HEK293 (cell line): ENCODE results near the gene DLX6.

ENCODE experiments used
- CTCF ChIA-PET: fragments of 350-600 bp; formaldehyde crosslinking; extraction: SDS; loops from one replicate; lab custom pipeline; 2021; ENCODE audit warnings: antibody characterized with exemption; lab: Yijun Ruan, JAX
- POLR2A ChIA-PET: fragments of 300-600 bp; formaldehyde crosslinking; extraction: SDS; loops from one replicate; lab custom pipeline; 2020; ENCODE audit warnings: antibody characterized with exemption, inconsistent platforms; lab: Yijun Ruan, JAX
- H3K27ac ChIP-seq: fragments of 200-500 bp; sonication (Bioruptor generic); 2 replicates; pipeline ENCODE4 v1.5.1; 2014; ENCODE audit warnings: low read depth, low read length, control low read depth, inconsistent platforms; ENCODE audit errors: extremely low read depth
- H3K36me3 ChIP-seq, 2 experiments: fragments of 200-500 bp in 1 of 2; sonication (Bioruptor generic) in 1 of 2; 1 replicate in 1 of 2; 2 replicates in 1 of 2; pipeline ENCODE4 v1.5.1; 2014 to 2017; ENCODE audit warnings: inconsistent platforms in 2 of 2, low read length in 2 of 2; ENCODE audit not compliant: control insufficient read depth in 2 of 2, insufficient read depth in 1 of 2
- H3K4me1 ChIP-seq: fragments of 200-500 bp; sonication (Bioruptor generic); 2 replicates; pipeline ENCODE4 v1.5.1; 2014; ENCODE audit warnings: mild to moderate bottlenecking, low read length, inconsistent platforms; ENCODE audit not compliant: control insufficient read depth, insufficient read depth
- H3K4me3 ChIP-seq: 2 replicates; pipeline ENCODE4 v1.5.1; 2011; ENCODE audit warnings: low read depth, mild to moderate bottlenecking, control low read depth, low read length, moderate library complexity
- H3K9me3 ChIP-seq: fragments of 200-500 bp; sonication (Bioruptor generic); 2 replicates; pipeline ENCODE4 v1.5.1; 2014; ENCODE audit warnings: low read depth, low read length, inconsistent platforms; ENCODE audit not compliant: control insufficient read depth, insufficient read depth
- HOXD13 ChIP-seq: sonication (generic); formaldehyde crosslinking; IDR thresholded peaks from 2 replicates; pipeline ENCODE4 v1.8.0; 2022; ENCODE audit warnings: missing genetic modification reagents, borderline replicate concordance
- SP3 ChIP-seq: fragments of 450-650 bp; formaldehyde crosslinking; IDR thresholded peaks from 2 replicates; pipeline ENCODE4 v1.5.1; 2016; ENCODE audit warnings: missing biosample characterization, missing genetic modification characterization
- YY2 ChIP-seq: fragments of 450-650 bp; formaldehyde crosslinking; IDR thresholded peaks from 2 replicates; pipeline ENCODE4 v1.5.1; 2016; ENCODE audit warnings: missing biosample characterization, missing genetic modification characterization
- ZBTB17 ChIP-seq: fragments of 450-650 bp; formaldehyde crosslinking; IDR thresholded peaks from 2 replicates; pipeline ENCODE4 v1.5.1; 2016; ENCODE audit warnings: missing biosample characterization, missing genetic modification characterization
- ZNF10 ChIP-seq: fragments of 450-650 bp; formaldehyde crosslinking; IDR thresholded peaks from 2 replicates; pipeline ENCODE4 v1.5.1; 2017; ENCODE audit warnings: missing biosample characterization, missing genetic modification characterization
- ZNF155 ChIP-seq: fragments of 450-650 bp; formaldehyde crosslinking; IDR thresholded peaks from 2 replicates; pipeline ENCODE4 v1.5.1; 2016; ENCODE audit warnings: missing biosample characterization, missing genetic modification characterization
- ZNF169 ChIP-seq: fragments of 450-650 bp; formaldehyde crosslinking; IDR thresholded peaks from 2 replicates; pipeline ENCODE4 v1.5.1; 2016; ENCODE audit warnings: missing biosample characterization, missing genetic modification characterization
- ZNF19 ChIP-seq: fragments of 450-650 bp; formaldehyde crosslinking; IDR thresholded peaks from 2 replicates; pipeline ENCODE4; 2016; ENCODE audit warnings: missing biosample characterization, missing genetic modification characterization, low read depth
- ZNF510 ChIP-seq: fragments of 450-650 bp; formaldehyde crosslinking; IDR thresholded peaks from 2 replicates; pipeline ENCODE4 v1.5.1; 2018; ENCODE audit warnings: mild to moderate bottlenecking, missing genetic modification characterization, missing biosample characterization; ENCODE audit not compliant: insufficient replicate concordance
- ZNF600 ChIP-seq: fragments of 450-650 bp; formaldehyde crosslinking; IDR thresholded peaks from 2 replicates; pipeline ENCODE4 v1.5.1; 2016; ENCODE audit warnings: missing biosample characterization, missing genetic modification characterization
- ZNF660 ChIP-seq: fragments of 450-650 bp; IDR thresholded peaks from 2 replicates; pipeline ENCODE4 v1.5.1; 2018; ENCODE audit warnings: missing biosample characterization, mild to moderate bottlenecking, missing genetic modification characterization
- TF ChIP-seq, protein P1 (sequence below): fragments of 450-650 bp; formaldehyde crosslinking; conservative IDR thresholded peaks from 2 replicates; pipeline ENCODE4 v1.5.1; 2016; ENCODE audit warnings: low read depth, missing biosample characterization, missing genetic modification characterization
- TF ChIP-seq, protein P2 (sequence below): fragments of 450-650 bp; formaldehyde crosslinking; IDR thresholded peaks from 2 replicates; pipeline ENCODE4; 2016; ENCODE audit warnings: missing biosample characterization, missing genetic modification characterization
- TF ChIP-seq, protein P3 (sequence below): fragments of 450-650 bp; formaldehyde crosslinking; IDR thresholded peaks from 2 replicates; pipeline ENCODE4 v1.5.1; 2016; ENCODE audit warnings: missing biosample characterization, missing genetic modification characterization, borderline replicate concordance
- TF ChIP-seq, protein P4 (sequence below): fragments of 450-650 bp; formaldehyde crosslinking; IDR thresholded peaks from 2 replicates; pipeline ENCODE4 v1.5.1; 2016; ENCODE audit warnings: missing biosample characterization, missing genetic modification characterization
- TF ChIP-seq, protein P5 (sequence below): fragments of 450-650 bp; formaldehyde crosslinking; IDR thresholded peaks from 2 replicates; pipeline ENCODE4 v1.5.1; 2017; ENCODE audit warnings: missing biosample characterization, missing genetic modification characterization
- TF ChIP-seq, protein P6 (sequence below): fragments of 450-650 bp; formaldehyde crosslinking; IDR thresholded peaks from 2 replicates; pipeline ENCODE4 v1.5.1; 2017; ENCODE audit warnings: missing biosample characterization, missing genetic modification characterization

The DLX6 gene

DNA sequence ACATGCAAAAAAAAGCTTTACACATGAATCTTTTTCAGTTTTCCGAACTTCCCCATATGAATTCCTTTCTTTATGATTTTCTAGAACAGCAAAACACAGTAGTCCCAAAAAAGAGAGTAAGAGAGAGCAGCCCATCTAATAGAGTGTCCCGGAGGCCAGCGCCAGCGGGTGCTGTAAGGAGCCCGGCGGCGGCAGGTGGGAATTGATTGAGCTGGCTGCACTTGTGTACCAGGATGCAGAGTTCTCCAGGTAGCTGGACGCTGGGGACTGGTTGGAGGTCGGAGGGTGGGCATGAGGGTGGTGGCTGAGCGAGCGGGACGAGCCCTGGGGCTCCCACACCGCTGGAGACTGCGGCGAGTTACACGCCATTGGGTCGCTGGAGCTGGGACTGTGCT lies 15.2 kb downstream of the DLX6 start:
- H3K4me1 ChIP-seq, result peaks cover 3% of the 10 kb centered on the region; the same call in 1 of the 2 replicates
- TF ChIP-seq ZNF155 (tag by site-specific recombination), result no peak
- TF ChIP-seq, protein P1, sequence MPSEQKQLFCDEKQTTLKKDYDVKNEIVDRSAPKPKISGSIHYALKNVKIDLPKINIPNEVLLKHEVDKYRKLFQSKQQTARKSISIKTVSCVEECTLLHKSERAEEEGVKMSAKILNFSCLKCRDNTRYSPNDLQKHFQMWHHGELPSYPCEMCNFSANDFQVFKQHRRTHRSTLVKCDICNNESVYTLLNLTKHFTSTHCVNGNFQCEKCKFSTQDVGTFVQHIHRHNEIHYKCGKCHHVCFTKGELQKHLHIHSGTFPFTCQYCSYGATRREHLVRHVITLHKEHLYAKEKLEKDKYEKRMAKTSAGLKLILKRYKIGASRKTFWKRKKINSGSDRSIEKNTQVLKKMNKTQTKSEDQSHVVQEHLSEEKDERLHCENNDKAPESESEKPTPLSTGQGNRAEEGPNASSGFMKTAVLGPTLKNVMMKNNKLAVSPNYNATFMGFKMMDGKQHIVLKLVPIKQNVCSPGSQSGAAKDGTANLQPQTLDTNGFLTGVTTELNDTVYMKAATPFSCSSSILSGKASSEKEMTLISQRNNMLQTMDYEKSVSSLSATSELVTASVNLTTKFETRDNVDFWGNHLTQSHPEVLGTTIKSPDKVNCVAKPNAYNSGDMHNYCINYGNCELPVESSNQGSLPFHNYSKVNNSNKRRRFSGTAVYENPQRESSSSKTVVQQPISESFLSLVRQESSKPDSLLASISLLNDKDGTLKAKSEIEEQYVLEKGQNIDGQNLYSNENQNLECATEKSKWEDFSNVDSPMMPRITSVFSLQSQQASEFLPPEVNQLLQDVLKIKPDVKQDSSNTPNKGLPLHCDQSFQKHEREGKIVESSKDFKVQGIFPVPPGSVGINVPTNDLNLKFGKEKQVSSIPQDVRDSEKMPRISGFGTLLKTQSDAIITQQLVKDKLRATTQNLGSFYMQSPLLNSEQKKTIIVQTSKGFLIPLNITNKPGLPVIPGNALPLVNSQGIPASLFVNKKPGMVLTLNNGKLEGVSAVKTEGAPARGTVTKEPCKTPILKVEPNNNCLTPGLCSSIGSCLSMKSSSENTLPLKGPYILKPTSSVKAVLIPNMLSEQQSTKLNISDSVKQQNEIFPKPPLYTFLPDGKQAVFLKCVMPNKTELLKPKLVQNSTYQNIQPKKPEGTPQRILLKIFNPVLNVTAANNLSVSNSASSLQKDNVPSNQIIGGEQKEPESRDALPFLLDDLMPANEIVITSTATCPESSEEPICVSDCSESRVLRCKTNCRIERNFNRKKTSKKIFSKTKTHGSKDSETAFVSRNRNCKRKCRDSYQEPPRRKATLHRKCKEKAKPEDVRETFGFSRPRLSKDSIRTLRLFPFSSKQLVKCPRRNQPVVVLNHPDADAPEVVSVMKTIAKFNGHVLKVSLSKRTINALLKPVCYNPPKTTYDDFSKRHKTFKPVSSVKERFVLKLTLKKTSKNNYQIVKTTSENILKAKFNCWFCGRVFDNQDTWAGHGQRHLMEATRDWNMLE (tag by site-specific recombination), result no peak
- no peak for TF ChIP-seq ZNF510 (tag by site-specific recombination)
- TF ChIP-seq, protein P2, sequence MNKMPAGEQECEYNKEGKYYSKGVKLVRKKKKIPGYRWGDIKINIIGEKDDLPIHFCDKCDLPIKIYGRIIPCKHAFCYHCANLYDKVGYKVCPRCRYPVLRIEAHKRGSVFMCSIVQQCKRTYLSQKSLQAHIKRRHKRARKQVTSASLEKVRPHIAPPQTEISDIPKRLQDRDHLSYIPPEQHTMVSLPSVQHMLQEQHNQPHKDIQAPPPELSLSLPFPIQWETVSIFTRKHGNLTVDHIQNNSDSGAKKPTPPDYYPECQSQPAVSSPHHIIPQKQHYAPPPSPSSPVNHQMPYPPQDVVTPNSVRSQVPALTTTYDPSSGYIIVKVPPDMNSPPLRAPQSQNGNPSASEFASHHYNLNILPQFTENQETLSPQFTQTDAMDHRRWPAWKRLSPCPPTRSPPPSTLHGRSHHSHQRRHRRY (tag by site-specific recombination), result no peak
- TF ChIP-seq YY2 (tag by site-specific recombination), result no peak
- TF ChIP-seq ZNF600 (tag by site-specific recombination), result no peak
- TF ChIP-seq ZBTB17, result no peak
- TF ChIP-seq ZNF169 (tag by site-specific recombination), result no peak
- TF ChIP-seq ZNF19 (tag by site-specific recombination), result no peak
- TF ChIP-seq ZNF10, result no peak
- TF ChIP-seq, protein P3, sequence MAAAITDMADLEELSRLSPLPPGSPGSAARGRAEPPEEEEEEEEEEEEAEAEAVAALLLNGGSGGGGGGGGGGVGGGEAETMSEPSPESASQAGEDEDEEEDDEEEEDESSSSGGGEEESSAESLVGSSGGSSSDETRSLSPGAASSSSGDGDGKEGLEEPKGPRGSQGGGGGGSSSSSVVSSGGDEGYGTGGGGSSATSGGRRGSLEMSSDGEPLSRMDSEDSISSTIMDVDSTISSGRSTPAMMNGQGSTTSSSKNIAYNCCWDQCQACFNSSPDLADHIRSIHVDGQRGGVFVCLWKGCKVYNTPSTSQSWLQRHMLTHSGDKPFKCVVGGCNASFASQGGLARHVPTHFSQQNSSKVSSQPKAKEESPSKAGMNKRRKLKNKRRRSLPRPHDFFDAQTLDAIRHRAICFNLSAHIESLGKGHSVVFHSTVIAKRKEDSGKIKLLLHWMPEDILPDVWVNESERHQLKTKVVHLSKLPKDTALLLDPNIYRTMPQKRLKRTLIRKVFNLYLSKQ (tag by site-specific recombination), result no peak
- TF ChIP-seq, protein P4, sequence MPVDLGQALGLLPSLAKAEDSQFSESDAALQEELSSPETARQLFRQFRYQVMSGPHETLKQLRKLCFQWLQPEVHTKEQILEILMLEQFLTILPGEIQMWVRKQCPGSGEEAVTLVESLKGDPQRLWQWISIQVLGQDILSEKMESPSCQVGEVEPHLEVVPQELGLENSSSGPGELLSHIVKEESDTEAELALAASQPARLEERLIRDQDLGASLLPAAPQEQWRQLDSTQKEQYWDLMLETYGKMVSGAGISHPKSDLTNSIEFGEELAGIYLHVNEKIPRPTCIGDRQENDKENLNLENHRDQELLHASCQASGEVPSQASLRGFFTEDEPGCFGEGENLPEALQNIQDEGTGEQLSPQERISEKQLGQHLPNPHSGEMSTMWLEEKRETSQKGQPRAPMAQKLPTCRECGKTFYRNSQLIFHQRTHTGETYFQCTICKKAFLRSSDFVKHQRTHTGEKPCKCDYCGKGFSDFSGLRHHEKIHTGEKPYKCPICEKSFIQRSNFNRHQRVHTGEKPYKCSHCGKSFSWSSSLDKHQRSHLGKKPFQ (tag by site-specific recombination), result no peak
- TF ChIP-seq ZNF660, result no peak
- no peak for TF ChIP-seq SP3
- TF ChIP-seq, protein P5, sequence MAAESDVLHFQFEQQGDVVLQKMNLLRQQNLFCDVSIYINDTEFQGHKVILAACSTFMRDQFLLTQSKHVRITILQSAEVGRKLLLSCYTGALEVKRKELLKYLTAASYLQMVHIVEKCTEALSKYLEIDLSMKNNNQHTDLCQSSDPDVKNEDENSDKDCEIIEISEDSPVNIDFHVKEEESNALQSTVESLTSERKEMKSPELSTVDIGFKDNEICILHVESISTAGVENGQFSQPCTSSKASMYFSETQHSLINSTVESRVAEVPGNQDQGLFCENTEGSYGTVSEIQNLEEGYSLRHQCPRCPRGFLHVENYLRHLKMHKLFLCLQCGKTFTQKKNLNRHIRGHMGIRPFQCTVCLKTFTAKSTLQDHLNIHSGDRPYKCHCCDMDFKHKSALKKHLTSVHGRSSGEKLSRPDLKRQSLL (tag by site-specific recombination), result no peak
- no peak for TF ChIP-seq HOXD13 (CRISPR knock-in tag)
- TF ChIP-seq, protein P6, sequence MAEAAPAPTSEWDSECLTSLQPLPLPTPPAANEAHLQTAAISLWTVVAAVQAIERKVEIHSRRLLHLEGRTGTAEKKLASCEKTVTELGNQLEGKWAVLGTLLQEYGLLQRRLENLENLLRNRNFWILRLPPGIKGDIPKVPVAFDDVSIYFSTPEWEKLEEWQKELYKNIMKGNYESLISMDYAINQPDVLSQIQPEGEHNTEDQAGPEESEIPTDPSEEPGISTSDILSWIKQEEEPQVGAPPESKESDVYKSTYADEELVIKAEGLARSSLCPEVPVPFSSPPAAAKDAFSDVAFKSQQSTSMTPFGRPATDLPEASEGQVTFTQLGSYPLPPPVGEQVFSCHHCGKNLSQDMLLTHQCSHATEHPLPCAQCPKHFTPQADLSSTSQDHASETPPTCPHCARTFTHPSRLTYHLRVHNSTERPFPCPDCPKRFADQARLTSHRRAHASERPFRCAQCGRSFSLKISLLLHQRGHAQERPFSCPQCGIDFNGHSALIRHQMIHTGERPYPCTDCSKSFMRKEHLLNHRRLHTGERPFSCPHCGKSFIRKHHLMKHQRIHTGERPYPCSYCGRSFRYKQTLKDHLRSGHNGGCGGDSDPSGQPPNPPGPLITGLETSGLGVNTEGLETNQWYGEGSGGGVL (tag by site-specific recombination), result no peak
- TF ChIP-seq, all 188 proteins: peak for 0
- ChIA-PET POLR2A (interaction anchor here (2.3 kb wide), 1 partner anchor 15 kb away, joined by 6 read pairs; the partner anchor contains the start of gene DLX6), CTCF (interaction anchor here (1.2 kb wide), 1 partner anchor 17 kb away, joined by 3 read pairs; no protein-coding TSS in a partner anchor)
- no peak overlapping the region for H3K27ac ChIP-seq
- H3K9me3 ChIP-seq, result no peaks in the 10 kb centered on the region
- H3K4me3 ChIP-seq, result no peak overlapping the region
- peaks cover 0 to 3% of the 10 kb centered on the region in 2 experiments; a peak in 1 of 3 replicates for H3K36me3 ChIP-seq
